ENCODE data around the gene RP2. TPM values are rescaled to one million over a fixed set of nuclear protein-coding genes. Genes with fewer than 3 reads are reported as not detected.

The RP2 gene
- total and polyA plus RNA-seq, 2 of the 8 experiments (the other 6 are each of a cell fraction or from before 2014, with no cell fraction given) = 2.2 to 6.9 TPM

GRCh38 chrX:46811121-46811520 is 25.7 kb upstream of the RP2 start:
- H3K56ac ChIP-seq (replicated peaks; ENCODE audit: insufficient read length, low read depth, low read length) = no peak overlapping the region
- H3K36me3 ChIP-seq (ENCODE audit: control insufficient read depth in 2 of 4, insufficient read depth in 4 of 4, low read length in 3 of 4) = no peaks in the 10 kb centered on the region
- no peaks in the 10 kb centered on the region for H3K23me2 ChIP-seq (ENCODE audit: low read depth, low read length)
- H3K79me1 ChIP-seq (ENCODE audit: low read depth, low read length) = no peaks in the 10 kb centered on the region
- H3K14ac ChIP-seq (ENCODE audit: insufficient read length) = no peak overlapping the region
- H3K4me2 ChIP-seq (ENCODE audit: insufficient read depth in 1 of 2, low read depth in 2 of 2, low read length in 2 of 2) = no peak overlapping the region
- POLR2A ChIA-PET (ENCODE audit: partially characterized antibody) = no interaction called here
- no peak overlapping the region for H3K27ac ChIP-seq (ENCODE audit: low read depth, low read length)
- H3K9me3 ChIP-seq (ENCODE audit: insufficient read depth in 2 of 2, low read depth in 1 of 2, low read length in 1 of 2) = no peaks in the 10 kb centered on the region
- H2AK5ac ChIP-seq (ENCODE audit: low read depth, low read length) = no peak overlapping the region
- no peak overlapping the region for H2BK12ac ChIP-seq (ENCODE audit: low read depth, low read length)
- FAIRE-seq (no peak), DNase-seq (ENCODE audit: low read depth in 1 of 2, low spot score in 2 of 2) (no peak)
- no peak overlapping the region for H2BK5ac ChIP-seq (ENCODE audit: low read depth, low read length)
- H3K23ac ChIP-seq (ENCODE audit: insufficient read length) = no peak overlapping the region
- 83% methylated on average over 1 of the region's 1 CpG; no CpG with 5 or more reads in 1 of the 2 experiments for WGBS, 2 experiments (ENCODE audit: extremely low coverage in 1 of 2, insufficient coverage in 1 of 2, insufficient read length in 1 of 2, insufficient replicate concordance in 2 of 2, low coverage in 1 of 2, low lambda C conversion rate in 2 of 2, missing lambda C conversion rate in 1 of 2)
- no peak overlapping the region for H3K4ac ChIP-seq (replicated peaks; ENCODE audit: insufficient read length, low read depth, low read length)
- no peak overlapping the region for H2BK20ac ChIP-seq (ENCODE audit: low read length)
- H2BK120ac ChIP-seq (replicated peaks; ENCODE audit: low read depth, low read length) = no peak overlapping the region
- no peak overlapping the region for H3K4me3 ChIP-seq (ENCODE audit: extremely low read depth in 1 of 4, insufficient read depth in 2 of 4, low read depth in 3 of 4, low read length in 4 of 4)
- no peak overlapping the region for H2AFZ ChIP-seq (ENCODE audit: low read length)
- no peaks in the 10 kb centered on the region for H3K4me1 ChIP-seq (replicated peaks in 1 of 4; ENCODE audit: control insufficient read depth in 3 of 4, insufficient read depth in 4 of 4, low read length in 3 of 4)
- no peak overlapping the region for H4K8ac ChIP-seq (ENCODE audit: extremely low read depth, insufficient read depth, low read length)
- no peaks in the 10 kb centered on the region for H3K27me3 ChIP-seq (replicated peaks in 1 of 4; ENCODE audit: control insufficient read depth in 3 of 4, extremely low read depth in 1 of 4, insufficient read depth in 3 of 4, low read length in 3 of 4)
- no peak for TF ChIP-seq SAP30 (IDR thresholded peaks at IDR 0.05; ENCODE audit: insufficient read depth, insufficient replicate concordance, low read length)
- TF ChIP-seq HDAC6 (IDR thresholded peaks at IDR 0.05; ENCODE audit: low read depth, low read length) = no peak
- TF ChIP-seq CTBP2 (IDR thresholded peaks at IDR 0.05; ENCODE audit: borderline replicate concordance, insufficient read depth, insufficient read length, low read length) = no peak
- no peak for TF ChIP-seq POLR2AphosphoS5 (IDR thresholded peaks at IDR 0.05; ENCODE audit: low read depth, low read length)
- no peak for TF ChIP-seq SRF (IDR thresholded peaks at IDR 0.05; ENCODE audit: low read depth, low read length)
- TF ChIP-seq ZNF274 (IDR thresholded peaks at IDR 0.05; ENCODE audit: borderline replicate concordance, extremely low read depth, low read length) = no peak
- no peak for TF ChIP-seq MAX (IDR thresholded peaks at IDR 0.05)
- H3K18ac ChIP-seq (ENCODE audit: extremely low read depth, low read length) = no peak overlapping the region
- no peak overlapping the region for H4K5ac ChIP-seq (ENCODE audit: insufficient read length, low read depth, low read length)
- no peak overlapping the region for H4K91ac ChIP-seq (replicated peaks; ENCODE audit: insufficient read length, low read length)
- no peak overlapping the region for H2BK15ac ChIP-seq (ENCODE audit: low read length)
- no peak overlapping the region for H3K9ac ChIP-seq (replicated peaks in 1 of 4; ENCODE audit: extremely low read depth in 1 of 4, low read depth in 3 of 4, low read length in 3 of 4)
- no peaks in the 10 kb centered on the region for H3K79me2 ChIP-seq (ENCODE audit: control insufficient read depth in 1 of 2, insufficient read depth in 2 of 2, low read length in 2 of 2)
- CTCF ChIA-PET (ENCODE audit: partially characterized antibody) = interaction anchor here (0.6 to 0.7 kb wide), 2 partner anchors 15 to 364 kb away, joined by 3 to 4 read pairs; no protein-coding TSS in a partner anchor
- no peaks in the 10 kb centered on the region for H4K20me1 ChIP-seq (replicated peaks in 1 of 2; ENCODE audit: control insufficient read depth in 1 of 2, insufficient read depth in 2 of 2, low read length in 2 of 2)
